Measurements from ENCODE around the gene ELP5.

The ELP5 gene

GRCh38 chr17:7219812-7220592 lies 32.0 kb upstream of the ELP5 start, which contains the start of the genes ACADVL and DLG4:
TSS of gene ACADVL (plus strand) at chr17:7219938. CDS start at chr17:7219985, 47 bp downstream.
TSS of gene DLG4 (minus strand) at chr17:7219836.
- H3K4me3 ChIP-seq (ENCODE audit: low read depth, low read length): peak within 1 kb of the TSS; percentile 84
- peak; percentile 75 for DNase-seq (ENCODE audit: low read depth)
- no peak for TF ChIP-seq CTCF (IDR thresholded peaks at IDR 0.05; ENCODE audit: low read depth, low read length, missing control alignments)
- in situ Hi-C loops (cut with HindIII; ENCODE audit: low sequenced_read_pairs): no loop called here

GRCh38 chr17:7220593-7221277 lies 31.3 kb upstream of the ELP5 start:
- H3K4me3 ChIP-seq (ENCODE audit: low read depth, low read length): peak overlapping the region; percentile 84
- DNase-seq (ENCODE audit: low read depth): no peak
- in situ Hi-C loops (cut with HindIII; ENCODE audit: low sequenced_read_pairs): no loop called here
- TF ChIP-seq CTCF (IDR thresholded peaks at IDR 0.05; ENCODE audit: low read depth, low read length, missing control alignments): peak; percentile 50

- DNase-seq (ENCODE audit: low read depth): no peak
- no peak overlapping the region for H3K4me3 ChIP-seq (ENCODE audit: low read depth, low read length)
- no peak for TF ChIP-seq CTCF (IDR thresholded peaks at IDR 0.05; ENCODE audit: low read depth, low read length, missing control alignments)
- in situ Hi-C loops (cut with HindIII; ENCODE audit: low sequenced_read_pairs): no loop called here
Observed at GRCh38 chr17:7221278-7222092, 30.5 kb upstream of the ELP5 start.

- H3K4me3 ChIP-seq (ENCODE audit: low read depth, low read length): no peak overlapping the region
- no peak for DNase-seq (ENCODE audit: low read depth)
- in situ Hi-C loops (cut with HindIII; ENCODE audit: low sequenced_read_pairs): no loop called here
- no peak for TF ChIP-seq CTCF (IDR thresholded peaks at IDR 0.05; ENCODE audit: low read depth, low read length, missing control alignments)
Observed at GRCh38 chr17:7222093-7222971, 29.7 kb upstream of the ELP5 start.

- no peak for DNase-seq (ENCODE audit: low read depth)
- no peak overlapping the region for H3K4me3 ChIP-seq (ENCODE audit: low read depth, low read length)
- in situ Hi-C loops (cut with HindIII; ENCODE audit: low sequenced_read_pairs): no loop called here
- TF ChIP-seq CTCF (IDR thresholded peaks at IDR 0.05; ENCODE audit: low read depth, low read length, missing control alignments): no peak
Observed at GRCh38 chr17:7222972-7223292, 29.1 kb upstream of the ELP5 start.

Measured in astrocyte of the cerebellum (primary cell).